ENCODE measurements around the gene DYRK2.

DYRK2 gene

DNA sequence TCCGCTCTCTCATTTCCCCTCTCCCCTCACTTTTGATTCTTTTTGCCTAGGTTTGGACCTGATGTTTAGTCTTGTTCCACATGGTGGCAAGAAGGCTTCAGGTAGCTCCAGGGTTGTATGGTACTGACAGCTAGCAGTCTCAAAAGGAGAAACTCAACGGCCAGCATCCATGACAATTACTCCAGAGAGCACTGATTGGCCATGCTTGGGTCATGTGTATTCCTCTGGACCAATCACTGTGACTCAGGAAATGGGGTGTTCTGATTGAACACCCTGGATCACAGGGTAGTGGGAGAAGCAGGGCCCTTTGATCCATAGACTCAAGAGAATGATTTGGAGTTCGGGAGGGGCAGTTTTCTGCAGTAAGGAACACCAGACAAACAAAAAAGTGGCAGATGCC, 45.3 kb downstream of the DYRK2 start:
- Histone ChIP-seq H4K5ac (ENCODE audit: low read length) (no peak overlapping the region), H3K56ac (ENCODE audit: low read length) (no peak overlapping the region), H4K8ac (ENCODE audit: low read depth, low read length) (no peak overlapping the region)

DNA sequence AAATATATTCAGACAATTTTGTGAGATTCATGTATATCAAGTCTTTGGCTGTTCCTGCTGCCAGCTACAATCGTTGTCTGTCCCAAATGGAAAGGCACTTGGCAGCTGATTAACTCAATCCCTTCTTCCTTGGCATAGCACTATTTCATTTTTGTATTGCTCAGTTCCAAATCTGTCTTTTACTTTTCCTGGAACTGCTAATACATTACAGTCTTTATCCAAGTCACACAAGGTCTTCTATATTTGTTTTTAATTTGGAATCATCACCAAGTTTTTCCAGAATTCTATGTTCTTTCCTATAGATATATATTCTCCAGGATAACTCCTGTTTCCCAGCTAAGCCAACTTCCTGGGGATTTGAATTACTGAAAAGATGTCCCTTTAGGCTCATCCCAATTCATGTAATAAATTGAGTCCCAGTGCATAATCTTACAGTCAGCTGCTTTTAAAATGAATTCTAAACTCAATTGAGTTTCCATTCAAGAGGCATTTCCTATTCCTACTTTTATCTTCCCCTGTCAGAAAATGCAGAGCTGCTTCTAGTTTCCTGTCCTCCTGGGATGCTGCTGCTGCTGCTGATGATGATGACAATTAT, 45.9 kb downstream of the DYRK2 start:
- no peaks in the 10 kb centered on the region for H3K4me1 ChIP-seq (ENCODE audit: control insufficient read depth, low read depth, low read length)
- no peak overlapping the region for H3K4me3 ChIP-seq (ENCODE audit: low read length)
- no CpG with 5 or more reads among the region's 1 CpG for WGBS (ENCODE audit: extremely low coverage, insufficient coverage, low lambda C conversion rate)
- H4K5ac ChIP-seq (ENCODE audit: low read length) = no peak overlapping the region
- no peak overlapping the region for H2BK15ac ChIP-seq (replicated peaks; ENCODE audit: low read depth)
- no peak overlapping the region for H3K4ac ChIP-seq (ENCODE audit: low read depth, low read length)
- H3K36me3 ChIP-seq (ENCODE audit: control insufficient read depth, insufficient read depth, low read length) = no peaks in the 10 kb centered on the region
- H4K8ac ChIP-seq (ENCODE audit: low read depth, low read length) = no peak overlapping the region
- no peak overlapping the region for H2AK5ac ChIP-seq (ENCODE audit: low read length)
- H2BK120ac ChIP-seq (ENCODE audit: low read depth, low read length) = no peak overlapping the region
- no peaks in the 10 kb centered on the region for H3K27me3 ChIP-seq (ENCODE audit: insufficient read depth, low read length, poor library complexity)
- no peak overlapping the region for H3K27ac ChIP-seq (ENCODE audit: low read depth, low read length)
- H2BK5ac ChIP-seq (ENCODE audit: low read length) = no peak overlapping the region
- H3K4me2 ChIP-seq (ENCODE audit: low read length) = no peak overlapping the region
- DNase-seq = no peak
- H3K9ac ChIP-seq (ENCODE audit: low read length) = no peak overlapping the region
- H3K79me2 ChIP-seq (ENCODE audit: control insufficient read depth, insufficient read depth, low read length) = no peaks in the 10 kb centered on the region
- H3K23ac ChIP-seq (ENCODE audit: low read length) = no peak overlapping the region
- no peak overlapping the region for H3K56ac ChIP-seq (ENCODE audit: low read length)
- H3K18ac ChIP-seq (ENCODE audit: low read length) = no peak overlapping the region
- no peaks in the 10 kb centered on the region for H3K79me1 ChIP-seq (ENCODE audit: low read length)

More for the DNA sequence above, 45.3 kb downstream of the DYRK2 start:
- Histone ChIP-seq H2BK15ac (replicated peaks; ENCODE audit: low read depth) (no peak overlapping the region), H3K4ac (ENCODE audit: low read depth, low read length) (no peak overlapping the region), H3K27me3 (ENCODE audit: insufficient read depth, low read length, poor library complexity) (no peaks in the 10 kb centered on the region), H2AK5ac (ENCODE audit: low read length) (no peak overlapping the region), H3K79me2 (ENCODE audit: control insufficient read depth, insufficient read depth, low read length) (no peaks in the 10 kb centered on the region), H3K27ac (ENCODE audit: low read depth, low read length) (no peak overlapping the region), H3K23ac (ENCODE audit: low read length) (no peak overlapping the region), H3K36me3 (ENCODE audit: control insufficient read depth, insufficient read depth, low read length) (no peaks in the 10 kb centered on the region), H3K9ac (ENCODE audit: low read length) (no peak overlapping the region), H3K4me2 (ENCODE audit: low read length) (no peak overlapping the region), H3K4me1 (ENCODE audit: control insufficient read depth, low read depth, low read length) (no peaks in the 10 kb centered on the region), H2BK120ac (ENCODE audit: low read depth, low read length) (no peak overlapping the region), H3K18ac (ENCODE audit: low read length) (no peak overlapping the region), H3K4me3 (ENCODE audit: low read length) (no peak overlapping the region), H2BK5ac (ENCODE audit: low read length) (no peak overlapping the region), H3K79me1 (ENCODE audit: low read length) (no peaks in the 10 kb centered on the region)
- DNase-seq = no peak
- WGBS (ENCODE audit: extremely low coverage, insufficient coverage, low lambda C conversion rate) = no CpG with 5 or more reads among the region's 3 CpGs

DNA sequence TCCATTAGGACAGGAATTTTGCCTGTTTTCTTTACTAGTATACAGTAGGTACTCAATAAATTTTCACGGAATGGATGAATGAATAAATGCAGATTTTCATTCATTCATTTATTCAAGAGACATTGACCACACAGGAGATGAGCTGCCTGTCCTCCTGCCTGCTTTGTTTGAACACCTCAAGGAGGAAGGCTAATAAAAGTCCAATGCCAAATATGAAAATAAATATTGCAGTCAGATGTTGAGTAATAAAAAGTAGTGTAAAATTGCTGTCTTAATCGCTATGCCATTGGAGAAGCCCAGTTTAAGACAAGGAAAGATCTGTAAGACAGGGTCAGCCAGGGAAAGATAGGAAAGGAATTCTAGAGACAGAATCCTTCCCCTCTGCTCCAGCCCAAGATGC, 47.4 kb downstream of the DYRK2 start:
- no peak overlapping the region for H2BK15ac ChIP-seq (replicated peaks; ENCODE audit: low read depth)
- WGBS (ENCODE audit: extremely low coverage, insufficient coverage, low lambda C conversion rate) = no CpG with 5 or more reads among the region's 2 CpGs

DNA sequence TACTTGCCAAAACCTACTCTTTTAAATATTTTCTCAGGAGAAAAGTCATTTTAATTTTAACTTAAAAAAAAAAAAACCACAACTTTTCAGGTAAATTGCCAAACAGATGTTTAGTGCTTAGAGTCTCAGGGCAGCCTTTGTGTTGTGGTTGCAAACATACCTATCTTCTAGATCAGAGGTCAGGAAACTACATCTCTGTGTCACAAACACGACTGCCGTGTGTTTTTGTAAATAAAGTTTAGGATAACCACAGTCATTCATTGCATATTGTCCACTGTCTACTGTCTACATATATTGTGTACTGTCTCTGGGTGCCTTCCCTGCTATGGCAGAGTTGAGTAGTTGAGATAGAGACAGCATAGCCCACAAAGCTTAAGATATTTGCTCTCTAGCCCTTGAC, 48.9 kb downstream of the DYRK2 start:
- Histone ChIP-seq H3K27me3 (ENCODE audit: insufficient read depth, low read length, poor library complexity) (no peaks in the 10 kb centered on the region), H3K9ac (ENCODE audit: low read length) (no peak overlapping the region), H2BK120ac (ENCODE audit: low read depth, low read length) (no peak overlapping the region), H3K56ac (ENCODE audit: low read length) (no peak overlapping the region), H3K23ac (ENCODE audit: low read length) (no peak overlapping the region), H3K27ac (ENCODE audit: low read depth, low read length) (no peak overlapping the region), H3K4me2 (ENCODE audit: low read length) (no peak overlapping the region), H3K36me3 (ENCODE audit: control insufficient read depth, insufficient read depth, low read length) (no peaks in the 10 kb centered on the region), H2AK5ac (ENCODE audit: low read length) (no peak overlapping the region), H4K5ac (ENCODE audit: low read length) (no peak overlapping the region), H2BK15ac (replicated peaks; ENCODE audit: low read depth) (no peak overlapping the region), H3K79me2 (ENCODE audit: control insufficient read depth, insufficient read depth, low read length) (no peaks in the 10 kb centered on the region), H3K4me1 (ENCODE audit: control insufficient read depth, low read depth, low read length) (no peaks in the 10 kb centered on the region), H3K4ac (ENCODE audit: low read depth, low read length) (no peak overlapping the region), H2BK5ac (ENCODE audit: low read length) (no peak overlapping the region), H3K4me3 (ENCODE audit: low read length) (no peak overlapping the region), H3K79me1 (ENCODE audit: low read length) (no peaks in the 10 kb centered on the region), H4K8ac (ENCODE audit: low read depth, low read length) (no peak overlapping the region), H3K18ac (ENCODE audit: low read length) (no peak overlapping the region)
- WGBS (ENCODE audit: extremely low coverage, insufficient coverage, low lambda C conversion rate) = no CpG with 5 or more reads among the region's 2 CpGs
- no peak for DNase-seq

More for the DNA sequence above, 47.4 kb downstream of the DYRK2 start:
- H3K56ac ChIP-seq (ENCODE audit: low read length) = no peak overlapping the region
- H4K5ac ChIP-seq (ENCODE audit: low read length) = no peak overlapping the region
- H3K79me1 ChIP-seq (ENCODE audit: low read length) = no peaks in the 10 kb centered on the region
- no peak overlapping the region for H3K18ac ChIP-seq (ENCODE audit: low read length)
- no peak overlapping the region for H3K4me3 ChIP-seq (ENCODE audit: low read length)
- H3K27ac ChIP-seq (ENCODE audit: low read depth, low read length) = no peak overlapping the region
- no peak overlapping the region for H3K4me2 ChIP-seq (ENCODE audit: low read length)
- H2AK5ac ChIP-seq (ENCODE audit: low read length) = no peak overlapping the region
- no peak for DNase-seq
- H3K23ac ChIP-seq (ENCODE audit: low read length) = no peak overlapping the region
- no peaks in the 10 kb centered on the region for H3K79me2 ChIP-seq (ENCODE audit: control insufficient read depth, insufficient read depth, low read length)
- no peak overlapping the region for H3K9ac ChIP-seq (ENCODE audit: low read length)
- H3K4ac ChIP-seq (ENCODE audit: low read depth, low read length) = no peak overlapping the region
- H4K8ac ChIP-seq (ENCODE audit: low read depth, low read length) = no peak overlapping the region
- H2BK5ac ChIP-seq (ENCODE audit: low read length) = no peak overlapping the region
- no peaks in the 10 kb centered on the region for H3K4me1 ChIP-seq (ENCODE audit: control insufficient read depth, low read depth, low read length)
- H2BK120ac ChIP-seq (ENCODE audit: low read depth, low read length) = no peak overlapping the region
- H3K27me3 ChIP-seq (ENCODE audit: insufficient read depth, low read length, poor library complexity) = no peaks in the 10 kb centered on the region
- H3K36me3 ChIP-seq (ENCODE audit: control insufficient read depth, insufficient read depth, low read length) = no peaks in the 10 kb centered on the region

DNA sequence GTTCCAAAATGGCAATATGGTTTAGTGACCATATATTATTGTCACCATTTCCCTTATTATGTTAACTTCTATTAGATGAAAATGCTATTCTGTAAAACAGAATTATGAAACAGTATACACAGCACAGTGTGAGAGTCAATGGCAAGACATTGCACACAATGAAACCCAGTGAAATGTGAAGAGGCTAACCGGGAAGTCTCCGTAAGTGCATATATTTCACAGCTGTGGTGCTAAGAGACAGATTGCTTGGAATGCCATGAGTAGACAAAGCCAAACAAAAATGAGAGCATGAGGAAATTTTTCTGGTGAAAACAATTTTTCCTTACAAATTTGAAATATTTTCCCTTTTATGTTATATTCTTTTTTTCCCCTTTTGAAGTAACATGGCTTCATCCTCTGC, 49.4 kb downstream of the DYRK2 start:
- H3K36me3 ChIP-seq (ENCODE audit: control insufficient read depth, insufficient read depth, low read length) = no peaks in the 10 kb centered on the region
- H4K5ac ChIP-seq (ENCODE audit: low read length) = no peak overlapping the region
- no peak overlapping the region for H2BK5ac ChIP-seq (ENCODE audit: low read length)
- no peaks in the 10 kb centered on the region for H3K4me1 ChIP-seq (ENCODE audit: control insufficient read depth, low read depth, low read length)
- no peak overlapping the region for H3K9ac ChIP-seq (ENCODE audit: low read length)
- no peak overlapping the region for H3K56ac ChIP-seq (ENCODE audit: low read length)
- no peak overlapping the region for H4K8ac ChIP-seq (ENCODE audit: low read depth, low read length)
- H3K4me2 ChIP-seq (ENCODE audit: low read length) = no peak overlapping the region
- DNase-seq = no peak
- no peaks in the 10 kb centered on the region for H3K79me1 ChIP-seq (ENCODE audit: low read length)
- H3K18ac ChIP-seq (ENCODE audit: low read length) = no peak overlapping the region
- H3K4ac ChIP-seq (ENCODE audit: low read depth, low read length) = no peak overlapping the region
- no peak overlapping the region for H2BK120ac ChIP-seq (ENCODE audit: low read depth, low read length)
- no peak overlapping the region for H2AK5ac ChIP-seq (ENCODE audit: low read length)
- WGBS (ENCODE audit: extremely low coverage, insufficient coverage, low lambda C conversion rate) = no CpG with 5 or more reads among the region's 2 CpGs
- H3K79me2 ChIP-seq (ENCODE audit: control insufficient read depth, insufficient read depth, low read length) = no peaks in the 10 kb centered on the region
- H3K23ac ChIP-seq (ENCODE audit: low read length) = no peak overlapping the region
- H3K4me3 ChIP-seq (ENCODE audit: low read length) = no peak overlapping the region
- no peaks in the 10 kb centered on the region for H3K27me3 ChIP-seq (ENCODE audit: insufficient read depth, low read length, poor library complexity)
- H2BK15ac ChIP-seq (replicated peaks; ENCODE audit: low read depth) = no peak overlapping the region
- H3K27ac ChIP-seq (ENCODE audit: low read depth, low read length) = no peak overlapping the region
